NCI-H1048 (cell line): ENCODE results near the gene INVS.
"Not testable (repeated sequence)": the region's sequence is repeated elsewhere in the genome, so short reads cannot be mapped to it uniquely, and the experiment has no call there.

Experiments
- DNase-seq: peaks from one replicate; lab custom pipeline; 2025; lab: John Stamatoyannopoulos, UW

INVS gene

DNA sequence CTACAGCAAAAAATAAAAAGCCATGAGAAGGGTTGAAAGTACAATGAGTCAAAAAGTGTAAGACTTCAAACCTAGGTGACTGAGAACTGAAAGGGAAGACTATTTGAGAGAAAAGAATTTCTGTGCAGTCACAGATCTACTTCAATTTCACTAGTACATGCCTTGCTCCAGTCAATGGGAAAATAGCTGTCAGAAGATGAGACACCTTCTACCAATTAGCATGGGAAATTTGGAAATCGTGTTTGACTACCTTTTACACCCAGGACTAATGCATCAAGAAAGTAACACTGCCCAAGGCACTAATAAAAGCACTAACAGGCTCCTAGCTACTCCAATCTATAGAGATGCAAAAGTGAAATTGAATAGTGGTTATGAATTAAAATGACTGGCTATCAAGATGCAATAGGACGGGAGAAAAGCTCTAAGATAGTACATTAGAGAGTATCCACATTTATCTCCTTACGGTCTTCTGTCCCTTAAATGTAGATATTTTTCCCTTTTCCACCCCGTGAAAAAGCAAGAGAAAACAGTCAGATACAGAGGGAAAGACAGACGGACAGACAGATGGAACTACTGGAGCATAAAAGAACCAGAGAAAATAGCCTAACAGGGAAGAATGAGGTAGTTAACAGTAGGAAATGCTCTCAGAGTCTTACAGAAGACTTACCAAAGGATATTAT lies 15.5 kb upstream of the INVS start:
- DNase-seq: no peak

DNA sequence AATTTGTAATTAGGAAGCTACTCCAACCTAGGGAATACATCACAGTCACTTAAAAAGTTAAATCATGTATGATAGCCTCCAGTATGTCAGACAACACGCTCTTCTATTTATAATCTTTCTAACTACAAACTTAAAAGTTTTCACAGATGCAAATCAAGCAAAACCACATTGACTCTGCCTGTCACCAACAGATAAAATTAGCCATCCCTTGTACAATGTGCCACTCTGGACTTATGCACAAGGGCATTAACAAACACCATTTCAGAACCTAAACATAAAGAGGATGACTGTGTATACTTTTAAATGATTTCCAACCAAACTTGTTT lies 15.0 kb upstream of the INVS start:
- no peak for DNase-seq

- DNase-seq: no peak
Measured at GRCh38 chr9:100084734-100085133, 14.3 kb upstream of the INVS start.

DNA sequence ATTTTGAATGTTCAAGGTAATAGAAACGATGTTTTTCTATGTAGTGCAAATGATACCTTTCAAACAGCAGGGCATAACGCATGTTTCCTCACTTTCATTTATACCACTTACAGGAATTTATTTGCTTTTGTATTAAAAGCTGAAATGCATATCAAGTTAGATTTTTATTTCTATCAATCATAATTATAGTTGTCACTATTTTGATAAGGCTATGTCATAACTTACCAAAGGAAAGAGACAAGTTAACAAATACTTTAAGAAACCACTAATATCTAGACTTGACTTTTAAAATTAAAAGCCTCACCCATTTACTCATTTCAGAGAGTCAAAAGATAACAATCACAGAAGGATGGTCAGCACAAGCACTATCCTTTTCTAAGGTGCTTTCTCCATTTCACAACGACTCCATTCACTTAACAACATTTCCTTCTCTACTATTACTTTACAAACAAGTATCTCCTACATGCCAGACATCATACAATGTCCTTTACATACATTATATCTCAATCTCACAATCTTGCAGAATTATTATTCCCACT lies 12.9 kb upstream of the INVS start:
- no peak for DNase-seq

GRCh38 chr9:100087218-100087617 lies 11.8 kb upstream of the INVS start:
- no peak for DNase-seq

DNA sequence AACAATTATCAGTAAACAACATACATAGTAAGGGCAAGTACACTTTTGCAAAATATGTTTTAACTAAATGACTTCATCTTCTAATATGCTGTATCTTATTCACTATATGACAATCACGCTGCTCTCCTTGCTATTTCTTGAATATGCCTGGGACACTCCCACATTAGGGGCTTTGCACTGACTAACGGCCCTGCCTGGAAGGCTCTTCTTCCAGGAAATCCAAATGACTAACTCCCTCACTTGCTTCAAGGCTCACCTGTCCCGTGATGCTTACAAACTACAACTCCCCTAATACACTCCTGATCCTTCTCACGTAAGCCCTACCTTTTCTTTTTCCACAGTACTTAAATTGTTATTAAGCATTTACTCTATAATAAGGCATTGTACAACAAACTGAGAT lies 10.8 kb upstream of the INVS start:
- no peak for DNase-seq

DNA sequence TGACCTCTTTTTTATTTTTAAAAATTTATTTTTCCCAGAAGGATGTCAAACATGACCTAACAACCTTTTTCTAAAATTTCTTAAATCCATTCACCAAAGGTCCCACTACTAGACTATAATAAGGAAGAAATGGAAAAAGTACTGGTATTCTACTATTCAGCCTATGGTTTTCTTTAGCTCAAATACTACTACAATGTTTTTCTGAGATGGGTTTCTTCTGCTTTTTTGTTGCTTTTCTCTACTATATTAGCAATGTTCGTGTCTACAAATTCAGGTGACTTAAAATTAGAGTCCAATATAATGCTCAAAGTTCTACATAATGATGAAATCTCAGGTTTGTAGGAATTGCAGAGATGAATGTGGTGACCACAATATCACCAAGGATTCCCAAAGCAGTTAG lies 8.2 kb upstream of the INVS start:
- no peak for DNase-seq

- no peak for DNase-seq
Measured at GRCh38 chr9:100091650-100092049, 7.4 kb upstream of the INVS start.

GRCh38 chr9:100092066-100092465 lies 7.0 kb upstream of the INVS start:
- no peak for DNase-seq

- not testable (repeated sequence) for DNase-seq
Measured at GRCh38 chr9:100094411-100094810, 4.6 kb upstream of the INVS start.

GRCh38 chr9:100096378-100096916 lies 2.6 kb upstream of the INVS start:
- DNase-seq: no peak

DNA sequence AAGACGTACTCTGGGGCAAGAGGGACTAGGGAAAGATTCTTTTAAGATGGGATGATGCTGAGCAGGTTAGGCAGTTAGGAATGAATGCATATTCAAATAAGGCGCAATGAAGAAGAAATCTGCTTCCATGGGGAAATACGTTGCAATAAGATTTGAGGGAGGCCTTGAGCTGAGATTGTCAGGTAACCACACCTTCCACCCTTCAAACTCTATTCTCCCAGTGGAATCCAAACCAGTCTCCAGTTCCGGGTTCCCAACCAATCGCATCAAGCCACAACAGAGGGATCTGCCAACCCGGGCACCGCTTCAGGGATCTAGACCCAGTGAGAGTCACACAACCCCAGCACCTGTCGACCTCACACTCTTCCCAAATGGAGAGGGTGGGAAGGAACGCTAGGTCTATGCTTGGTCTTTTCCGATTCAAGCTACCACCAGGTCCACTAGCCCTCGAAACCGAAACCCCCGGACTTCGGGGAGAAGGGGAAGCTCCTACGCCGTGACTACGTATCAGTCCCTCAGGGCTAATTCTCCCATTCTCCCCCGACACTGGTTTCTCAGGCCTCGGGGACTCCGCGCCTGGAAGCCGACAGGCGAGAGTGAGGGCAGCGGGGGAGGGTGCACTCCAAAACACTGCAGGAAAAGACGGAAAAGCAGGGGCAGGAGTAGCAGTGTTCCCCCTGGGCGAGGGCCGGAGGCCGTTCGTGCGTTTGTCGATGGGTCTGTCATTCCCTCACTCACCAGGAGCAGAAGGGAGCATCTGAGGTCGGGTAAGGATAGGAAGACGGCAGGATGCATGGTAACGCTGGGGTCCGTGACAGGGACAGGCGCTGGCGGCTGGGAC lies 777 bp upstream of the INVS start:
- peak; percentile 45 for DNase-seq

- DNase-seq: no peak
Measured at GRCh38 chr9:100099722-100100042, 639 bp downstream of the INVS start.

DNA sequence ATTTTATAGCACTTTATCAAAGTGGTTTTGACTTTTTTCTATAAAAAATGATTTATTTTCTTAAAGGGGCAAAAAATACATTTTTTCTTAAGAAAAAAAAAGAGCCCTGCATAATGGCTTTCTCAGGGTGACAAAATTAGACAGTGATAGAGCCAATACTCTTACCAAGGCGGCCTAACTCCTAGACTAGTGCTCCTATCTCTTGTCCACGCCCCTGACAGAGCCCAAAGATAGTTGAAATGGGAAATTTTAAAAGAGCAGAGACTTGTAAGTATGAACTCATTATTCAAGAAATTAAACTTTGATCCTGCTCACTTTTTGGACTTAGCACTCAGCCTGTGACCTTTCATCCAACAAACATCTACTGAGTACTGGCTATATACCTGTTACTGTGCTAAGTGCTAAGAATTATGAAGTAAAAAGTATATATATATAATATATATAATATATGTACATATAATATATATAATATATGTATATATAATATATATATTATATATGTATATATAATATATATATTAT lies 1.2 kb downstream of the INVS start:
- no peak for DNase-seq

GRCh38 chr9:100101608-100102007 lies 2.6 kb downstream of the INVS start:
- no peak for DNase-seq

DNA sequence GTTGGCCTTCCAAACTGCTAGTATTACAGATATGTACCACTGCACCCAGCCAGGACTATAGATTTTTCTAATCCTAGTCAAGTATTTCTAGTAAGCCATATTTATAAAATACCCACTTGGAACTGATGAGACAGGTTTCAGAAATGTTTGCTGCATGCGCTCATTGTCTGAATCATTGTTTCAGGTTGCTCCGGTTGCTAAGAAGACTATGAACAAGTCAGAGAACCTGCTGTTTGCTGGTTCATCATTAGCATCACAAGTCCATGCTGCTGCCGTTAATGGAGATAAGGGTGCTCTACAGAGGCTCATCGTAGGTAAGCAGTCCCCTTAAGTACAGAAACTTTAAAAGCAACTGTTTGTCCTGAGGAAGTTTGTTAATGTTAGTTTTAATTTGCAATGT lies 5.3 kb downstream of the INVS start:
- DNase-seq: no peak

- DNase-seq: no peak
Measured at GRCh38 chr9:100105861-100106260, 6.8 kb downstream of the INVS start.

- DNase-seq: no peak
Measured at GRCh38 chr9:100106616-100107015, 7.6 kb downstream of the INVS start.

- DNase-seq: no peak
Measured at GRCh38 chr9:100108559-100108958, 9.5 kb downstream of the INVS start.

DNA sequence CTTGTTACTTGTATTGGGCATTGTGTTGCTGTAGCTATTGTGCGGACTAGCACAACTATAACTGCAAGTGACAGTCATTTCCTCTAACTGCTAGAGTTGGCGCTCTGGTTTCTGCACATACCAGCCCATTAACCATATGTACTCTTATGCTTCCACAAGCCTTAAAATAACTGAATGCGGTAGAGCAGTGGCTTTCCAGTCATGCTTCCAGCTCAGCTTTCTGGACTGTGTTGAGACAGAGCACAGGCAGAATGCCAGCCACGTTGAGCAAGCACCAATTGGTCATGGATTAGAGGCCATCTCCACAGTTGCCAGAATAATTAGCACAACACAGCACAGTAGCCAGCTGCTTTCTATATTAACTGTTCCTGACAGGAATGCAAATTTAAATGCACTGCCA lies 12.2 kb downstream of the INVS start:
- DNase-seq: no peak

DNA sequence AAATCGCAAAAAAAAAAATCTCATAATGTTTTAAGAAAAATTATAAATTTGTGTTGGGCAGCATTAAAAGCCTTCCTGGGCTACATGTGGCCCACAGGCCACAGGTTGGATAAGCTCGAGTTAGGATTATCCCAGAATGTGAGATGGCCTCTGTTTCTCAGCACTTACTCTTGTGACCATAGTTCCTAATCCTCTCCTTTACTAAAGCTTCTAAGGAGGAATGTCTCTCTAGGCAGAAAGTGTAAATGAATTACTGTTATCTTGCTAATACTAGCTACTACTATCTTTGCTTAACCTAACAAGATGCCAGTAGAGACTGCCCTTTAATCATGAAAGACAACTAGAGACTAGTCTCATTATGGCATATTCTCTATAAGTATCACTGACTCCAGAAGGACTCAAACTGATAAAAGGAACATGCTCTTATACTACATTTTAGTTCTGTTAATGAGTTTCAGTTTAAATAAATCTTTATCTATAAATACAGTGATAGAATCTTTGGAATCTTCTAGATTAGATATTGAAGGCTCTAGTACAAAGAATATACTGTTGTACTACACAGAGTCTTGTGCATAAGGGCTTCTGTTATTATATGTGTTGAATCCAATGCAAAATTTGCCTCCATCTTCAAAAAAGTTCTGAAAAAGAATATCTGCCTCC lies 13.8 kb downstream of the INVS start:
- DNase-seq: no peak

- DNase-seq: no peak
Measured at GRCh38 chr9:100117316-100117715, 18.3 kb downstream of the INVS start.

DNA sequence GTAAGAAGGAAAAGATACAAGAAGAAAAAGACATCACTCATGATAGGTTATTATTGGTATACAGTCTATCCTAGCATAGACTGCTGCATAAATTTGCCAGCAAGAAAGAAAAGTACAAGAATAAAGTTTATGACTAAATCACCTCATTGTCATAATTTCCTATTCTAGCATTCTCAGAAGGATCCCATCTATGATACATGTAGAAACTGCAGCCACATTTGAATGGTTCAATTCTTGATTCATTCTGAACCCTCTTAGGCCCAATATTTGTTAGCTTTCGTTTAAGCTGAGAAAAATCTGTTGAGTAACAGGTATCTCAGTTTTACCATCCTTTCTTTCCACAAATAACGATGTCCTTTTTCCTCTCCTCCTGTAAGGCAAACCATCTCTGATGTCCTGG lies 21.2 kb downstream of the INVS start:
- no peak for DNase-seq
